ENCODE results near the gene SPIC. TPM values are rescaled to one million over a fixed set of nuclear protein-coding genes. Genes with fewer than 3 reads are reported as not detected.

Gene SPIC
- total and polyA plus RNA-seq, 2 of the 8 experiments (the other 6 are each of a cell fraction or from before 2014, with no cell fraction given), result not detected

GRCh38 chr12:101488469-101488868 lies 13.3 kb downstream of the SPIC start:
- Histone ChIP-seq H3K56ac (replicated peaks; ENCODE audit: insufficient read length, low read depth, low read length) (no peak overlapping the region), H2BK20ac (ENCODE audit: low read length) (no peak overlapping the region), H2BK120ac (replicated peaks; ENCODE audit: low read depth, low read length) (no peak overlapping the region), H2BK12ac (ENCODE audit: low read depth, low read length) (no peak overlapping the region), H3K79me2 (ENCODE audit: control insufficient read depth in 1 of 2, insufficient read depth in 2 of 2, low read length in 2 of 2) (no peaks in the 10 kb centered on the region), H3K18ac (ENCODE audit: extremely low read depth, low read length) (no peak overlapping the region), H3K4me3 (ENCODE audit: extremely low read depth in 1 of 4, insufficient read depth in 2 of 4, low read depth in 3 of 4, low read length in 4 of 4) (no peak overlapping the region), H3K27ac (ENCODE audit: low read depth, low read length) (no peak overlapping the region), H4K8ac (ENCODE audit: extremely low read depth, insufficient read depth, low read length) (no peak overlapping the region), H3K9ac (replicated peaks in 1 of 4; ENCODE audit: extremely low read depth in 1 of 4, low read depth in 3 of 4, low read length in 3 of 4) (no peak overlapping the region), H3K79me1 (ENCODE audit: low read depth, low read length) (no peaks in the 10 kb centered on the region), H3K36me3 (ENCODE audit: control insufficient read depth in 2 of 4, insufficient read depth in 4 of 4, low read length in 3 of 4) (no peaks in the 10 kb centered on the region), H2AFZ (ENCODE audit: low read length) (no peak overlapping the region), H4K5ac (ENCODE audit: insufficient read length, low read depth, low read length) (no peak overlapping the region), H4K91ac (replicated peaks; ENCODE audit: insufficient read length, low read length) (no peak overlapping the region), H3K23me2 (ENCODE audit: low read depth, low read length) (no peaks in the 10 kb centered on the region), H2BK15ac (ENCODE audit: low read length) (no peak overlapping the region), H3K27me3 (replicated peaks in 1 of 4; ENCODE audit: control insufficient read depth in 3 of 4, extremely low read depth in 1 of 4, insufficient read depth in 3 of 4, low read length in 3 of 4) (no peaks in the 10 kb centered on the region), H3K4ac (replicated peaks; ENCODE audit: insufficient read length, low read depth, low read length) (no peak overlapping the region), H3K23ac (ENCODE audit: insufficient read length) (no peak overlapping the region), H3K14ac (ENCODE audit: insufficient read length) (no peak overlapping the region), H3K4me2 (ENCODE audit: insufficient read depth in 1 of 2, low read depth in 2 of 2, low read length in 2 of 2) (no peak overlapping the region), H2BK5ac (ENCODE audit: low read depth, low read length) (no peak overlapping the region), H2AK5ac (ENCODE audit: low read depth, low read length) (no peak overlapping the region), H3K4me1 (replicated peaks in 1 of 4; ENCODE audit: control insufficient read depth in 3 of 4, insufficient read depth in 4 of 4, low read length in 3 of 4) (no peaks in the 10 kb centered on the region), H4K20me1 (replicated peaks in 1 of 2; ENCODE audit: control insufficient read depth in 1 of 2, insufficient read depth in 2 of 2, low read length in 2 of 2) (no peaks in the 10 kb centered on the region), H3K9me3 (ENCODE audit: insufficient read depth in 2 of 2, low read depth in 1 of 2, low read length in 1 of 2) (no peaks in the 10 kb centered on the region)
- ChIA-PET CTCF (ENCODE audit: partially characterized antibody) (interaction anchor here (1.1 to 1.4 kb wide), 2 partner anchors 73 to 270 kb away, joined by 3 read pairs; no protein-coding TSS in a partner anchor), POLR2A (ENCODE audit: partially characterized antibody) (no interaction called here)
- 90% methylated on average over 2 of the region's 2 CpGs; no CpG with 5 or more reads in 1 of the 2 experiments for WGBS, 2 experiments (ENCODE audit: extremely low coverage in 1 of 2, insufficient coverage in 1 of 2, insufficient read length in 1 of 2, insufficient replicate concordance in 2 of 2, low coverage in 1 of 2, low lambda C conversion rate in 2 of 2, missing lambda C conversion rate in 1 of 2)
- FAIRE-seq (no peak), DNase-seq (ENCODE audit: low read depth in 1 of 2, low spot score in 2 of 2) (no peak)
- TF ChIP-seq EP300 (IDR thresholded peaks at IDR 0.05; ENCODE audit: borderline replicate concordance in 1 of 2, low read depth in 2 of 2, low read length in 2 of 2) (no peak), POLR2AphosphoS5 (IDR thresholded peaks at IDR 0.05; ENCODE audit: low read depth, low read length) (no peak), SIN3A (conservative IDR thresholded peaks at IDR 0.05 in 1 of 2, IDR thresholded peaks at IDR 0.05 in 1 of 2; ENCODE audit: low read depth in 1 of 2, low read length in 2 of 2) (no peak), MAFK (IDR thresholded peaks at IDR 0.05; ENCODE audit: low read depth, low read length) (no peak), CTCF (IDR thresholded peaks at IDR 0.05; ENCODE audit: control extremely low read depth in 1 of 3, insufficient read depth in 1 of 3, low read depth in 1 of 3, low read length in 3 of 3) (no peak), CBX8 (IDR thresholded peaks at IDR 0.05; ENCODE audit: borderline replicate concordance, low read depth, low read length) (no peak), NANOG (IDR thresholded peaks at IDR 0.05; ENCODE audit: insufficient read depth, low read depth, low read length, poor library complexity, severe bottlenecking) (no peak), TAF1 (IDR thresholded peaks at IDR 0.05; ENCODE audit: low read depth, low read length) (no peak), CHD1 (IDR thresholded peaks at IDR 0.05; ENCODE audit: low read depth, low read length) (no peak), TBP (IDR thresholded peaks at IDR 0.05; ENCODE audit: low read depth, low read length) (no peak), RXRA (IDR thresholded peaks at IDR 0.05; ENCODE audit: insufficient read depth, low read depth, low read length) (no peak), SP2 (IDR thresholded peaks at IDR 0.05; ENCODE audit: low read length) (no peak)
